ENCODE data around the gene CHPF.

The CHPF gene

DNA sequence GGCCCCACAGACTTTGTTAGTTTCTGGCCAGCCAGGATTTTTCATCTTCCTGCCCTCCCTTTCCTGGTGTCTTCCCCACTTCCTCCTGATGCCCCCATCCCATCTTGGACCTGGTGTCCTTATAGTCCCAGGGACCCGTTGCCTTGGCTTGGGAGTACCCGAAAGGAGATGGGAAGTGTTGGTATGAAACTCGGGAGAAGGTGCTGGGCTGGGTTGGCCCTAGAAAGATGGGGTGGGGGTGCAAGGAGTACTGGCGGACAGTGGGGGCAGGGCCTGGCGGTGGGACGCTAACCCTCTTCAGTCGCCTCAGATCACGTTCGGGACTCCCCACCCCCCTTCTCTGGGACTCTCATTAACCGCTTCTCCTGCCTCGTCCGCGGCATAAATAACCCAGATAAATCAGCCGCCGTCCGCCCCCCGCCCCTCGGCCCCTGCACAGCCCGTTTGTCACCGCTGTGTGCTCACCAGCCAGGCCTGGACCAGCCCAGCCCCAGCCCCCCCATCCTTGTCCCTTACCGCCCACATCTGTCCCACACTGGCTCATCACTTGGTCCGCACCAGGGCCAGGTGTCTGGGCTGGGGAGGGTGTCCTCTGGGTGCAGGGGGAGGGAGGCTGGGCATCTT lies 33.0 kb downstream of the CHPF start:
- DNase-seq = no peak

DNA sequence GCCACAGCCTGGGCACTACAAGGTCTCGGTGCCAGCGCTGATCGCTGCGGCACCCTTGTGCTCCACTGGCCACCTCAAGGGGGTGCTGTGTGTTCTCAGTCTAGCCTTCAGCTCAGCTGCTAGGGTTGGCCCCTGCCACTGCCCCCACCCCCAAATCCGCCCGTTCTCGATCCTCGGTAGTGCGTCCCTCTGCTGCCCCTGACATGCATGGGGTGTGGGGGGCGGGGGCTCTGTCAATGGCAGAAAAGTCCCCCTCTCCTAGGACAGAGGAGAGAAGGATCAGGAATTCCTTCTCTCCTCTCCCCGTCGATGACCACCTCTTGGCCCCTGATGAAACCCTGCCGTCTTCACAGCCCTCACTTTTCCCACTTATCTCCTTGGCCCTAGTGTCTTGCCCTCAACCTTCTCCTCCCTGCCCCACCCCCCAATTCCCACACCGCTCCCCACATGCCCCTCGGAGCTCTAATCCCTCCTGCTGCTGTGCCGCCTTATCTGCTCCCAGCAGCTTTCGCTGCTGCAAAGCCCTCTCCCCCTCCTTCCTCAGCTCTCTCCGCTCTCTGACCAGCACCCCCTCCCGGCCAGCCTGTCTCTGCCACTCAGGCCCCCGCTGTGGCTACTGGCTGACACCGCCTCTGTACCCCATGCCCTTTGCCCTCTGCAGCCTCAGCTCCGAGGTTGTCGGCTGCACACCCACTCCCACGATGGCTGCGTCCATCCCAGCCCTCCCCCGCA lies 33.7 kb downstream of the CHPF start:
- DNase-seq = peak; percentile 22

DNA sequence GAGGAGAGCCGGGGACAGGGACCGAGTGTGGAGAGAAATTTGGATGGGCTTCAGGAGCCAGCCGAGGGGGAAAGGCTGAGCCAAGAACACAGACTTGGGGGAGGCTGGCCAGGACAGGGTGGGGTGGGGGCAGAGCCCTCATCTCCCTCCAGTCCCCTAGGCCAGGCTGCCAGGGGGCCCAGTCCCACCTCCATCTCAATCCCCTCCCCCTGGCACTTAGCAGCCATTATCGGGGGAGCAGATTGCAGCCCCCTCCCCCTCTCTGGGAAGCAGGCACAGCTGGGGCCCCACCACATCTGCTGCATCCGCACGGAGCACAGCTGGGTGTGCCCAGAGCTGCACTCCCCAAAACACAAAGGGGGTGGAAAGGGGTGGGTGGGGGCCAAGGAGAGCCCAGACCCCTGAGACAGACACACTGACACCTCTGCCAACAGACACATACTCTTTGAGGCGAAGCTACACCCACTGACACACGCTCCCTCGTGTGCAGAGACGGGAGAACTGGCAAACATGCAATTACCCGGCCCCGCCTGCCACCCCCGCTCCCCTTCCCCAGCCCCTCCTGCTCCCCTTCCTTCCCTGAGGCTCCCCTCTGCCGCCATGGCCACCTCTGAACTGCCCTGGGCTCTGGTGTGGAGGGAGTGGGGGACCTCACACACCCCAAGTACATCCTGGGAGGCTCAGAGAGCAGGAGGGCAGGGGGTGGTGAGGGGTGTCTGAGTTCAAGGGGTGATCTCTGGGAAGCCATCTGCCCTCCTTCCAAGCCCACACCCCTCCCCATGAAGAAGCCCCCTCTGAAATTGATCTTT lies 34.4 kb downstream of the CHPF start:
- DNase-seq = no peak

DNA sequence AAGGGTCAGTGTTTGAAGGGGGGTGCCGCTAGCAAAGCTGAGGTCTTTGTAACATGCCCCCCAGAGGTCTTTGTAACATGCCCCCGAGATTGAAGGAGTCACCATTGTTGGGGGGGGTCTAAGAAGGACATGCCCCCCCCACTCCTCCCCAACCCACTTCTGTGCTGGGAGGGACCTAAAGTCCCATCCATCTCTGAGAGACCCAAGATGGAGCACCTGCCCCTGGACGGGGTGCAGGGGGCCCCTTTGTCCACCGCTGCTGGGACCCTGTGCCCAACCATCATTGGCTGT lies 35.2 kb downstream of the CHPF start:
- no peak for DNase-seq

DNA sequence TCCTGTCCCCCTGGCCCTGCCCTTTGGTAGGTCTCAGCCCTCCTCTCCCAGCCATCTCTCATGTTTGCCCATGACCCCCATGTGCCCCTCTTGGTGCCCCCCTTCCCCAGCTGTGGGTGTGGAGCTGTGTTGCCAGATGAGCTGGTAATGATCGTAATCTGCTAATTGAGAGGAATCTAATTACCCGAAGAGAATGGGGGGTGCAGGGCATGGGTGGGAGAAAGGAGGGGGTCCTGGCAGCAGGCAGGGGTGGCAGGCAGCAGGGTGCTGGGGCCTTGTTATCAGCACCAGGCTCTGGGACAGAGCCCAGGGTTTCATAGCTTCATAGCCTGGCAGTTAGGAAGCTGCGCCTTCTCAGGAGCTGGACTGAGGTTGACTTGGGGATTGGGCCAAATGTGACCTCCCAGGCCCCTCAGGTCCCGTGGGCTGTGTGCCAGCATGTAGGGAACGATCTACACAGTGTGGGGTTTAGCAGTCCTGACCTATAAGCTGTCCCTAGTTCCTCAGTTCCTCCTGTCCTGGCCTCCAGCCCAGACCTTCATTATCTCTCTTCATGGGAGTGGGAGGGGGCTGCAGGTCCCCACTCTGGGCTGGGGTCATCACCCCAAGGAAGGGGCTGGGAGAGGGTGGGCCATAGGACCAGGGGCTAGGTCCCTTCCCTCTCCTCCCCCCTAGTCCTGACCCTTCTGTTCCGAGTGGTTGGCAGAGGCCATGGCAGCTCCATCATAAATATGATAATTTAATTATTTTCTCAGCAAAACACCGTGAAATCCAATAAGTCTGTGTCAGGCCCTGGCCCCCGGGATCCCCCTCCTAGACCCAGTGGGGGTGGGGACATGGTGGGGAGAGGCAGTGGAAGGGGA lies 35.8 kb downstream of the CHPF start:
- DNase-seq = no peak

GRCh38 chr2:219506802-219507526 lies 36.6 kb downstream of the CHPF start:
- DNase-seq = no peak

DNA sequence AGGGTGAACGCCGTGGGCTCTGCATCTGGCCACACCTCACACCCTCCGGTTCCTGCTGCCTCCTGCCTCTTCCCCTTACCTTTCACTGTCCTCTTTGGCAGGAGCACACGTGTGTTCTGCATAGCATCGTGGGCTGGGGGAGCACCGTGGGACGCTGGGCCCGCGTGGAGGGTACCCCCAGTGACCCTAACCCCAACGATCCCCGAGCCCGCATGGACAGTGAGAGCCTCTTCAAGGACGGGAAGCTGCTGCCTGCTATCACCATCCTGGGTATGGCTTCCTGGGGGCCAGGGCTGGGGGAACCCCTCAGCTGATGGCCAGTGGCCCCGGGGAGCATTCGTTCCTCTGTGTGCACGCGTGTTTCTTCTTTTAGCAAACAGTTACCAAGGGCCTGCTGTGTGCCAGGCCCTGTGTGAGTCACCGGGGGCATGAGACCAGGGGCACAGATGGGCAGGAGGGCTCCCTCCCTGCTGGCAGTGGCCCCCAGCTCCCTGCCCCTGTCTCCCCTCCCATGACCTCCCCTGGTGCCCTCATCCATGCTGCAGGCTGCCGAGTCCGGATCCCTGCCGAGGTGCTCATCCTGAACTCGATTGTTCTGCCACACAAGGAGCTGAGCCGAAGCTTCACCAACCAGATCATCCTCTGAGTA lies 37.3 kb downstream of the CHPF start:
- DNase-seq = no peak

DNA sequence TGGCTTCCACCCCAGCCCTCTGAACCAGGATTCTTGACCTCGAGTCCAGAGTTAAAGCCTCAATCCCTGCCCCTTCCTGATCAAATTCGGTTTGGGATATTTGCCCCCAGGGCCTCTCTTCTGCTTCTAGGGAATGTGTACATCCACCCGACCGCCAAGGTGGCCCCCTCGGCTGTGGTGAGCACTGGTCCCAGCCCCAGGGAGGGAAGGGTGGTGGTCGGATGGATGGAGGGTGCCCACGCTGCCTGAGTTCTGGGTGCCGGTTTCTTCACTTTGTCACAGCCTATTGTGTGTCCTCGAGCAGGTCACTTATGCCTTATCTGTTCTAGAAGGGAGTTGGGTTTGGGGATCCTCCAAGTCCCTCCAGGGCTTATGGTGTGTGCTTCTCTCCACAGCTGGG lies 38.0 kb downstream of the CHPF start:
- no peak for DNase-seq

- no peak for DNase-seq
Measured at GRCh38 chr2:219502618-219503017, 41.0 kb downstream of the CHPF start.

- no peak for DNase-seq
Measured at GRCh38 chr2:219501849-219502248, 41.8 kb downstream of the CHPF start.

- DNase-seq = no peak
Measured at GRCh38 chr2:219500135-219500534, 43.5 kb downstream of the CHPF start.

DNA sequence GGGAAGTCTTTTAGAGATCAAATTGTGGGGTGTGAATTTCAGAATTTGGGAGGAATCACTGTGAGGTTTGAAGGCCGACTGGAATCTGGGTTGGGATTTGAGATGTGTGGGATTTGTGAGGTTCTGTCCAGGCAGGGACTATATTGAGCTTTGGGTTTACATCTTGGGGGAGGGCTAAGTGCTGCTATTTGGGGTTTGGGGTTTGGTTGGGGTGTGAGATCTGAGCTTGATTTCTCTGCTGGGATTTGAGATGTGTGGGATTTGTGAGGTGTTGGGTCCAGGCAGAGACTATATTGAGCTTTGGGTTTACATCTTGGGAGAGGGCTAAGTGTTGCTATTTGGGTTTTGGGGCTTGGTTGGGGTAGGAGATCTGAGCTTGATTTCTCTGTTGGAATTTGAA lies 44.1 kb downstream of the CHPF start:
- no peak for DNase-seq

DNA sequence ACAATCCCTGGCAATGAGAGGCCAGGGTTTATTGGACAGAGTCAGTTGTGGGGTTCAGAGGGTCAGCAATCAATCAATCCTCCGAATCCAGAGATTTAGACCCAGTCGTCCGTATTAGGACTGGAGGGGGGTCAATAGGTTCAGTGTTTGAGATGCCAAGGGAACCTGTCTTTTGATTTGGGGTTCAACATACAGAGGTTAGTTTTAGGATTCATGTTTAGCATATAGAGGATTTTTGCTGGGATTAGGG lies 44.6 kb downstream of the CHPF start:
- no peak for DNase-seq

- DNase-seq = peak; percentile 96
Measured at GRCh38 chr2:219498280-219499057, 45.1 kb downstream of the CHPF start, which contains the start of gene GMPPA. Gene GMPPA (plus strand): TSS chr2:219498891. CDS start chr2:219499976, 1,085 bp downstream.

DNA sequence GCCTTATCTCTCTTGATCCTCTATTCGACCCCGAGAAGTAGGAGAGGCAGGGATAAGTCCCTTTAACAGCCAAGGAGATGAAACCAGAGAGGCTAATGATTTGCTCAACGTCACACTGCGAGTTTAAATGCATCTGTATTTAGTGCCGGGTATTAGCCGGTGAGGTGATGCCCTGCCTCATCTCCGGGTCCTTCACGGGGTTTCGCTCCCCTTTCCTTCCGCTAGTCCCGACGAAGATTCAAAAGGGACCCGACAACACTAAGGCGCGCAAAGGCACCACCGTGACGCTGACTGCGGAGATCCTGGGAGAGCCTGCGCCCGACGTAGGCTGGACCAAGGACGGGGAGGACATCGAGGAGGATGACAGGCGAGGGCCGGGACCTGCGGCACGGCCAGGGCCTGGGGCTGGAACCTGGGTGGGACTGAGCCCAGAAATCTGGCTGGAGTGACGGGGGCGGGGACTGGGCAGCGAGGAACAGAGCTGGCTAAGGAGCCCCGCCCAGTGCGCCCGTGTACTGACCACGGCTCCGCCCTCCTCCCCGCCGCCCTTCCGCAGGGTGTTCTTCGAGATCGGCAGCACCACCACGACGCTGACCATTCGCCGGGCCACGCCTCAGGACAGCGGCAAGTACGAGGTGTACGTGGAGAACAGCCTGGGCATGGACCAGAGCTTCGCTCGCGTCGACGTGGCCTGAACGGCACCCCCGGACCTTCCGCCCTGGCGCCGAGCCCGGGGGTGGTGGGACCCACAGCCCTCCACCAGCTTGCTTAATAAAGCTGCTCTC lies 45.9 kb downstream of the CHPF start:
- DNase-seq = peak; percentile 19

GRCh38 chr2:219496825-219497494 lies 46.6 kb downstream of the CHPF start:
- DNase-seq = no peak

DNA sequence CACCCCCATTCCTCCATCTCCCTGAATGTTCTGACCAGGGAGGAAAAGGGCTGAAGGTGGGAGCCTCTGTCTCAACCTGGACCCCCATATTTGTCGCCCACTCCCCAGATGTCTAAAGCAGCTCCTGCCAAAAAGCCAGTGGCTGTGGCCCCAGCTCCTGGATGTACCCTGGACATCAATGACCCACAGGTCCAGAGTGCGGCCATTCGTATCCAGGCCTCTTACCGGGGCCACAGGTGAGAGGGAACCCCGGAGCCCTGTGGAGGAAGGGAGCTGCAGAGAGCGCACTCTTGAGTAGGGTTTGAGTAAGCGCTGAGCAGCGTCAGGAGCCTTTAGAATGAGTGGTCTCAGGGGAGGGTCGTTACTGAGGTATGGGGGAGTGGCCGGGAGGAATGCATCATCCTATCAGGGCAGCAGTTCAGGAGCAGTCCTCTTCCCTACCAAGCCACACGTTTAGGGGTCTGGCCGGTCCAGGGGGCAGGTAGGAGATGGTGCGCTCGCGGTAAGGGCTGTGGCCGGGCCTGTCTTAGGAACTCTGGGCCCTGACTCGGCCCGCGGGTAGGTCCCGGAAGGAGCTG lies 47.3 kb downstream of the CHPF start:
- DNase-seq = no peak

GRCh38 chr2:219495531-219496122 lies 48.0 kb downstream of the CHPF start:
- peak; percentile 48 for DNase-seq

DNA sequence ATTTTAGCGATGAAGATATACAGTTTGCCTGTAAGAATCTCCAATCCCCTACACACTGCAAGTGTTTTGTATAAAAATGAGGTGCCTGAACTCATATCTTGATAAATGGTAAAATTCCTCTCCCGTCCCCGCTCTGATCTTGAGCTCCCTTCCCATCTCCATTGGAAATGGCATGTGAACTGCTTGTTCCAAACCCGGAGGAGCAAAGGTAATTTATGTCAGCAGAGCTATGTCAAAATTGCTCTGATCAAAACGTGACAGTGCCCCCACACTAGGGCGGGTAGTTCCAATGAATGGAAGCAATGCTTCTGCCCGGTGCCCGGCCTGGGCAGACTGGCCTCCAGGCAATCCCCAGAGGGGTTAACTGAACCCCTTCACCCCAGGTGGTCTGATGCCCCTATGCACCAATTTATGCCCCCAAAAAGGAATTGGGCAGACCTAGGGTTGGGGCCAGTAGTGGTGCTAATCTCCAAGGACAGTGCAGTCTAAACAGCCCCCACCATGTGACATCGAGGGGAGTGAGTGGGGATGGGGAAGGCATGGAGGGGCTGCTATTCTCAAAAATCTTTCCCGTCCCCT lies 48.6 kb downstream of the CHPF start:
- DNase-seq = no peak

Measured in CD4-positive, alpha-beta T cell treated with Interleukin-4 for 4 hours (primary cell).